Measurements from ENCODE around the gene VPS33A.

Gene VPS33A

DNA sequence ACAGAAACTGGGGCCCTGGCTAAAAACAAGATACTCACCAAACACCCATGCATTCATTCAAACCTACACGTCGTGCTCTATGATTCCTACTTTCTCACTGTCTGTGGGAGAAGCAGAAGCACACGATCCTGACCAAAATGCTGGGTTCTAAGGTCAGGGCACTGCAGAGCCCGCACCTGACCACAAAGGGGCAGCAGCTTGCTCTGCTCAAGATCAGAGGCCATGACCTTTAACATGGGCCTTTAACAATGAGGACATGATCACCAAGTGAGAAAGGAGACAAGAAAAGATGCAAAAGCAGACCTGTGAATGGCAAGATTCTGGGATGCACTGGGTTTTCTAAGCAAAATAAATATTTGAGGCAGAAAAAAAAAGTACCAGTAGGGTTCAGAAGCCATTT is 40.1 kb upstream of the VPS33A start:
- H3K4me3 ChIP-seq (ENCODE audit: low read length) = no peak overlapping the region
- no peak for DNase-seq (ENCODE audit: low read depth)
- TF ChIP-seq, protein P1, sequence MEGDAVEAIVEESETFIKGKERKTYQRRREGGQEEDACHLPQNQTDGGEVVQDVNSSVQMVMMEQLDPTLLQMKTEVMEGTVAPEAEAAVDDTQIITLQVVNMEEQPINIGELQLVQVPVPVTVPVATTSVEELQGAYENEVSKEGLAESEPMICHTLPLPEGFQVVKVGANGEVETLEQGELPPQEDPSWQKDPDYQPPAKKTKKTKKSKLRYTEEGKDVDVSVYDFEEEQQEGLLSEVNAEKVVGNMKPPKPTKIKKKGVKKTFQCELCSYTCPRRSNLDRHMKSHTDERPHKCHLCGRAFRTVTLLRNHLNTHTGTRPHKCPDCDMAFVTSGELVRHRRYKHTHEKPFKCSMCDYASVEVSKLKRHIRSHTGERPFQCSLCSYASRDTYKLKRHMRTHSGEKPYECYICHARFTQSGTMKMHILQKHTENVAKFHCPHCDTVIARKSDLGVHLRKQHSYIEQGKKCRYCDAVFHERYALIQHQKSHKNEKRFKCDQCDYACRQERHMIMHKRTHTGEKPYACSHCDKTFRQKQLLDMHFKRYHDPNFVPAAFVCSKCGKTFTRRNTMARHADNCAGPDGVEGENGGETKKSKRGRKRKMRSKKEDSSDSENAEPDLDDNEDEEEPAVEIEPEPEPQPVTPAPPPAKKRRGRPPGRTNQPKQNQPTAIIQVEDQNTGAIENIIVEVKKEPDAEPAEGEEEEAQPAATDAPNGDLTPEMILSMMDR (conservative IDR thresholded peaks at IDR 0.05; ENCODE audit: low read length) = no peak

DNA sequence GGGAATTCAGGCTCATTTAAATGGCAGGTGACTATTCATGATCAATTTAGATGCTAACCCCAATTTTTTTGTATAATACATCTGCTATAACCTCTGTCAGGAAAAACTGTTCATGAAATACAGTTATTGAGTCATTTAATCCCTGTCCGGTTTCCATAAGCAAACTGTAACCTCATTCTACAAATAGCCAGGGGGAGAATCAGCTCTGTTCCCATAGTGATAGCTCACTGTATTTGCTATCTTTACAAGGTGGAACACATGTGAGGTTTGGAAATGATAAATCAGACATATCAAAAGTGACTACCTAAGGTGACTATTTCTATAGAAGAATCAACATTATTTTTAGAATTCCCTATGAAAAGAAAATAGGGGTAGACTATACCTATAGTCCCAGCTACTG is 38.6 kb upstream of the VPS33A start:
- H3K4me3 ChIP-seq (ENCODE audit: low read length) = no peak overlapping the region
- TF ChIP-seq, protein P1 (conservative IDR thresholded peaks at IDR 0.05; ENCODE audit: low read length) = no peak
- DNase-seq (ENCODE audit: low read depth) = no peak

GRCh38 chr12:122303068-122303467 is 36.8 kb upstream of the VPS33A start:
- no peak for DNase-seq (ENCODE audit: low read depth)
- no peak overlapping the region for H3K4me3 ChIP-seq (ENCODE audit: low read length)
- TF ChIP-seq, protein P1 (conservative IDR thresholded peaks at IDR 0.05; ENCODE audit: low read length) = no peak

- TF ChIP-seq, protein P1 (conservative IDR thresholded peaks at IDR 0.05; ENCODE audit: low read length) = no peak
Observed at GRCh38 chr12:122298071-122298748, 31.9 kb upstream of the VPS33A start.

DNA sequence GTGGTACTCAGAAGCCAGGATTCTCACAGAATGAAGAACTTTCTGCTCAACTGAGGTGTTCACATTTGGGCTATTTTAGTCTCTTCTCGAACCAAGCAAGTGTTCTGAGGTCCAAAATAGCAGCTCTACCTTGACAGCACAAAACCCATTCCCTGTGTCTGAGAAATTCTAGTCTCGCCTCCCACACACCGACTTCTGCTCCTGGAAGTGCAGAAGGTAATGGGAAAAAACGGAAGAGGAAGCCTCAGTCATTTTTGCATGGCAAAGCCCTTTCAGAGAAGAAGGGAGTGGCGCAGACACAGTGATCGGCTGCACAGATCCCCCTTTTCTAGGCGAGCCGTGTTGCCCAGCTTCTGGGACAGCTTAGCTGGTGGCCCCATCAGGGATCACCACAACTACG is 31.2 kb upstream of the VPS33A start:
- TF ChIP-seq, protein P1 (conservative IDR thresholded peaks at IDR 0.05; ENCODE audit: low read length) = no peak
- no peak overlapping the region for H3K4me3 ChIP-seq (ENCODE audit: low read length)
- DNase-seq (ENCODE audit: low read depth) = no peak

More at GRCh38 chr12:122298071-122298748, 31.9 kb upstream of the VPS33A start:
- no peak overlapping the region for H3K4me3 ChIP-seq (ENCODE audit: low read length)
- DNase-seq (ENCODE audit: low read depth) = no peak

- no peak for DNase-seq (ENCODE audit: low read depth)
- TF ChIP-seq, protein P1 (conservative IDR thresholded peaks at IDR 0.05; ENCODE audit: low read length) = no peak
- no peak overlapping the region for H3K4me3 ChIP-seq (ENCODE audit: low read length)
Observed at GRCh38 chr12:122295877-122296276, 29.6 kb upstream of the VPS33A start.

DNA sequence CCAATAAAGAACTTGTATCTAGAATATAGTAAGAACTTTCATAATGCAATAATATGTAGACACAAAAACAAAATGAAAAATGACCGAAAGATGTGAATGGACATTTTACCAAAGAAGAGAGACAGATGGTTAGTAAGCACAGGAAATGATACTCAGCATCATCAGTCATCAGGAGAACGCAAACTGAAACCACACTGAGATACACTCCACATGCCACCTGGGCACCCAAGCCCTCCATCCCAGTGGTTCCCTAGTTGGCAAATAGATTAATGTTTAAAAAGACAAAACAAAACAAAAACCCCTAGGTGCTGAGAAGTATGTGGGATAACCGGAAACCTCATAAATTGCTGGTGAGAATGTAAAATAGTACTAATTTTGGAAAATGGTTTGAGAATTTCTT is 26.8 kb upstream of the VPS33A start:
- TF ChIP-seq, protein P1 (conservative IDR thresholded peaks at IDR 0.05; ENCODE audit: low read length) = no peak
- no peak for DNase-seq (ENCODE audit: low read depth)
- no peak overlapping the region for H3K4me3 ChIP-seq (ENCODE audit: low read length)

All from AG10803 (cell line).